Neural crest cell (in vitro differentiated cells): ENCODE measurements around the gene DOCK1. TPM values are rescaled to one million over a fixed set of nuclear protein-coding genes. Genes with fewer than 3 reads are reported as not detected.
"Not testable (repeated sequence)": the region's sequence is repeated elsewhere in the genome, so short reads cannot be mapped to it uniquely, and the experiment has no call there.

Experiments
- DNase-seq: peaks from one replicate; pipeline ENCODE4 v3.0.0; 2021; ENCODE audit warnings: low read depth, mixed read lengths, low spot score
- H3K27ac Mint-ChIP-seq: one replicate; pipeline ENCODE4 v1.8.0; 2021; ENCODE audit warnings: mild to moderate bottlenecking, mixed read lengths; ENCODE audit not compliant: unreplicated experiment
- H3K27me3 Mint-ChIP-seq: 2 replicates; pipeline ENCODE4 v1.8.0; 2021; ENCODE audit warnings: low read depth, mild to moderate bottlenecking, mixed read lengths
- H3K36me3 Mint-ChIP-seq: 2 replicates; pipeline ENCODE4 v1.8.0; 2021; ENCODE audit warnings: low read depth, mild to moderate bottlenecking, mixed read lengths
- H3K4me1 Mint-ChIP-seq: 2 replicates; pipeline ENCODE4 v1.8.0; 2021; ENCODE audit warnings: mixed read lengths
- H3K4me3 Mint-ChIP-seq: one replicate; pipeline ENCODE4 v1.8.0; 2021; ENCODE audit warnings: mild to moderate bottlenecking, mixed read lengths
- H3K9me3 Mint-ChIP-seq: 2 replicates; pipeline ENCODE4 v1.8.0; 2021; ENCODE audit warnings: mixed read lengths
- CTCF ChIP-seq: fragments of 200-600 bp; sonication (generic); conservative IDR thresholded peaks from 2 replicates; pipeline ENCODE4 v1.5.0; 2021; ENCODE audit warnings: antibody characterized with exemption, mild to moderate bottlenecking
- total RNA-seq: library from RNA; stranded (reverse); gene quantifications from 2 replicates; pipeline ENCODE4 v1.2.1, GENCODE V29; 2021

DOCK1 gene
- total RNA-seq, 1 donor from 2014 or later: 55.8 TPM

GRCh38 chr10:126933116-126933515 lies 27.9 kb downstream of the DOCK1 start:
- Mint-ChIP-seq H3K36me3 (peaks cover 5% of the 10 kb centered on the region), H3K27me3 (no peaks in the 10 kb centered on the region), H3K4me1 (peaks cover 27% of the 10 kb centered on the region), H3K27ac (peak overlapping the region; percentile 43), H3K4me3 (no peak overlapping the region), H3K9me3 (peaks cover 3% of the 10 kb centered on the region)
- no peak for DNase-seq
- TF ChIP-seq CTCF: no peak

DNA sequence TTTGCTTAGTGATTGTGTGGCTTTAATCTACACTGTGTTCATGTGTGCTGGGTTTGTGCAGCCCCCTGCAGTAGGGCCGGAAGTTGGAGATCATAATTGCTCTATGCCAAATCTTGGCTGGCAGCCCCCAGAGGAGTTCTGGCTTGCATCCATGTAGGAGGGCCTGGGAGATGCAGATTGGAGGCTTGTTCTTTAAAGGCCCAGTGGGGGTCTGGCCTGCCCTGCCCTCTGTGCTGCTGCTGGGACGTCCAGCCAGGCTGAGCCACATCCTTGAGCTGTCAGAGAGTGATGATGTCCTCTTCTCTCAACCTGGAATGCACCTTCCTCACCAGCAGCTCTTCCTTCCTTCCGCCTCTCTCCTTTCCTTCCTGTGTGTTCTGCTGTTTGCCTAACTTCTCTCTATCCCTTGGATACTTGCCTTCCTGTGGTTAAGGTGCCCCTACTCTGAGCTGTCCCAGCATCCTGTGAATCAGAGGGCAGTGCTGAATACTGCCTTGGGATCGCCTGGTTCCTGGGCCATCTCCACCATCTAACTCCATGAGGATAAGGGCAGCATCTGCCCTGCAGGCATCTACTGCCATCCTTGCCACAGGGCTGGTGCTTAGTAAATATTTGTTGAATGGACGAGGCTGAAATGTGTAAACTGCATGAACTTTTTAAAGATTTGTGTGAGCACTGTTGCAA lies 30.2 kb downstream of the DOCK1 start:
- no peak for DNase-seq
- no peaks in the 10 kb centered on the region for H3K27me3 Mint-ChIP-seq
- peaks cover 8% of the 10 kb centered on the region for H3K36me3 Mint-ChIP-seq
- peak overlapping the region; percentile 73 for H3K27ac Mint-ChIP-seq
- TF ChIP-seq CTCF: no peak
- H3K4me3 Mint-ChIP-seq: no peak overlapping the region
- peaks cover 36% of the 10 kb centered on the region for H3K4me1 Mint-ChIP-seq
- peaks cover 8% of the 10 kb centered on the region for H3K9me3 Mint-ChIP-seq

GRCh38 chr10:126937026-126937425 lies 31.8 kb downstream of the DOCK1 start:
- Mint-ChIP-seq H3K4me3 (no peak overlapping the region), H3K27ac (peak overlapping the region; percentile 11), H3K9me3 (peaks cover 8% of the 10 kb centered on the region), H3K4me1 (peaks cover 36% of the 10 kb centered on the region), H3K36me3 (peaks cover 8% of the 10 kb centered on the region), H3K27me3 (no peaks in the 10 kb centered on the region)
- TF ChIP-seq CTCF: no peak
- DNase-seq: no peak

GRCh38 chr10:126938121-126938520 lies 32.9 kb downstream of the DOCK1 start:
- DNase-seq, H3K4me3 Mint-ChIP-seq, H3K9me3 Mint-ChIP-seq, H3K27ac Mint-ChIP-seq, H3K27me3 Mint-ChIP-seq, H3K36me3 Mint-ChIP-seq: not testable (repeated sequence)
- H3K4me1 Mint-ChIP-seq: peaks cover 37% of the 10 kb centered on the region

DNA sequence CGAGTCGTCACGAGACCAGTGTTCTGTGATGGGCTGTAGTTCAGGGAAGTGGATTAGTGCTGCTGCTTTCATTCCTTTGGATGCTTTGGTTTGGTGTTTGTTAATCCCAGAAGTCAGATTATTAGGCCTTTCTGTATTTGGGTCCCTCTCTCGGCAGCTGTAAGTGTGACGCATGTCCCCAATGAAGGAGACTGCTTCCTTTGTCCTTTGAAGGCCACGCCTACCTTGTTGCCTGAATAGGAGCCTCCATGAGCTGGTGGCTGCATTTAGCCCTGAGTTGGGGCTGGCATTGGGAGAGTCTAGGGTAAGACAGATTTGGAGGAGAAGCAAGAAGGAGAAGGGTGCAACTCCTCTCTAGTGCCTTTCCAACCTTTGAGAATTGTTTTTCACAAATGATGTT lies 34.5 kb downstream of the DOCK1 start:
- no peak for TF ChIP-seq CTCF
- no peaks in the 10 kb centered on the region for H3K27me3 Mint-ChIP-seq
- H3K27ac Mint-ChIP-seq: peak overlapping the region; percentile 94
- H3K36me3 Mint-ChIP-seq: peaks cover 18% of the 10 kb centered on the region
- peak overlapping the region; percentile 25 for H3K4me3 Mint-ChIP-seq
- peaks cover 13% of the 10 kb centered on the region for H3K9me3 Mint-ChIP-seq
- peak; percentile 20 for DNase-seq
- H3K4me1 Mint-ChIP-seq: peaks cover 37% of the 10 kb centered on the region

- Mint-ChIP-seq H3K4me3 (no peak overlapping the region), H3K27me3 (no peaks in the 10 kb centered on the region), H3K27ac (no peak overlapping the region), H3K4me1 (peaks cover 29% of the 10 kb centered on the region), H3K36me3 (peaks cover 21% of the 10 kb centered on the region), H3K9me3 (peaks cover 13% of the 10 kb centered on the region)
- TF ChIP-seq CTCF: no peak
- no peak for DNase-seq
Observed at GRCh38 chr10:126940670-126941310, 35.6 kb downstream of the DOCK1 start.
